Large intestine (tissue), 12 donors: ENCODE data around the gene GAGE12E. TPM values are rescaled to one million over a fixed set of nuclear protein-coding genes. Genes with fewer than 3 reads are reported as not detected.
"Not testable (repeated sequence)": the region's sequence is repeated elsewhere in the genome, so short reads cannot be mapped to it uniquely, and the experiment has no call there.

Source experiments
- DNase-seq, 2 donors: peaks; one replicate each; pipeline versions ENCODE4 v3.0.0 to v3.0.0-alpha.2; 2013
- H3K27ac ChIP-seq: one replicate; pipeline ENCODE4 v1.5.1; 2013; ENCODE audit warnings: low read length
- H3K27me3 ChIP-seq: 2 replicates; pipeline ENCODE4 v1.6.1; 2013; ENCODE audit warnings: low read length; ENCODE audit not compliant: control insufficient read depth, insufficient read depth
- H3K36me3 ChIP-seq: 2 replicates; pipeline ENCODE4 v1.6.1; 2013; ENCODE audit warnings: low read length; ENCODE audit not compliant: control insufficient read depth, insufficient read depth
- H3K4me1 ChIP-seq: one replicate; pipeline ENCODE4 v1.6.1; 2013; ENCODE audit warnings: low read length; ENCODE audit not compliant: control insufficient read depth, insufficient read depth
- H3K4me3 ChIP-seq: one replicate; pipeline ENCODE4 v1.5.1; 2013; ENCODE audit warnings: low read length
- H3K9me3 ChIP-seq: one replicate; pipeline ENCODE4 v1.6.1; 2013; ENCODE audit warnings: mild to moderate bottlenecking, low read depth, low read length, moderate library complexity; ENCODE audit not compliant: control insufficient read depth
- WGBS: methylation state at CpG from one replicate; pipeline ENCODE4 v1.1.5; 2013; ENCODE audit warnings: low lambda C conversion rate; ENCODE audit not compliant: insufficient coverage; 5-methylcytosine and 5-hydroxymethylcytosine counted together
- long read RNA-seq, 11 donors: transcript quantifications; one replicate each; lab custom pipeline, GENCODE V29; 2026
- polyA plus RNA-seq: library from polyadenylated mRNA; unstranded; fragments of 120-200 nt; gene quantifications from one replicate; pipeline ENCODE4 v1.2.1, GENCODE V29; 2013

Gene GAGE12E
- not detected for polyA plus RNA-seq
- long read RNA-seq, donor 1 = 0 reads
- long read RNA-seq, donor 2 = 0 reads
- long read RNA-seq, donor 3 = 0 reads
- long read RNA-seq, donor 4 = 0 reads
- long read RNA-seq, donor 5 = 0 reads
- long read RNA-seq, donor 6 = 0 reads
- long read RNA-seq, donor 7 = 0 reads
- long read RNA-seq, donor 8 = 0 reads
- long read RNA-seq, donor 9 = 0 reads
- long read RNA-seq, donor 10 = 0 reads
- long read RNA-seq, donor 11 = 0 reads

GRCh38 chrX:49550989-49551388 is at the start of gene GAGE12E:
Gene GAGE12E, plus strand, starts transcription at chrX:49551289. Its CDS starts 1,155 bp downstream, at chrX:49552444.
- not testable (repeated sequence) for H3K27me3 ChIP-seq, H3K9me3 ChIP-seq, DNase-seq, H3K36me3 ChIP-seq, H3K27ac ChIP-seq, H3K4me1 ChIP-seq, H3K4me3 ChIP-seq
- WGBS = no CpG with 5 or more reads among the region's 16 CpGs

DNA sequence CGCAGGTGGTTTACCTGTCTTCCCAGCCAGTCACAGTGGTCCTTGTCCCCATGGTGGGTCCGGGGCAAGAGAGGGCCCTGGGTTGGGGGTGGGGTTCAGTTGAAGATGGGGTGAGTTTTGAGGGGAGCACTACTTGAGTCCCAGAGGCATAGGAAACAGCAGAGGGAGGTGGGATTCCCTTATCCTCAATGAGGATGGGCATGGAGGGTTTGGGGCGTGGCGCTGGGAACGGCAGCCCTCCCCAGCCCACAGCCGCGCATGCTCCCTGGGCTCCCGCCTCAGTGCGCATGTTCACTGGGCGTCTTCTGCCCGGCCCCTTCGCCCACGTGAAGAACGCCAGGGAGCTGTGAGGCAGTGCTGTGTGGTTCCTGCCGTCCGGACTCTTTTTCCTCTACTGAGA is 19.2 kb upstream of the GAGE12E start, which contains the start of gene GAGE12C:
Gene GAGE12C, plus strand, starts transcription at position 301 of the 400 bp plus-strand sequence. CDS start 1,155 bp downstream, outside the sequence.
- H3K36me3 ChIP-seq, H3K4me1 ChIP-seq, H3K4me3 ChIP-seq, DNase-seq, H3K9me3 ChIP-seq, H3K27me3 ChIP-seq, H3K27ac ChIP-seq: not testable (repeated sequence)
- no CpG with 5 or more reads among the region's 16 CpGs for WGBS

DNA sequence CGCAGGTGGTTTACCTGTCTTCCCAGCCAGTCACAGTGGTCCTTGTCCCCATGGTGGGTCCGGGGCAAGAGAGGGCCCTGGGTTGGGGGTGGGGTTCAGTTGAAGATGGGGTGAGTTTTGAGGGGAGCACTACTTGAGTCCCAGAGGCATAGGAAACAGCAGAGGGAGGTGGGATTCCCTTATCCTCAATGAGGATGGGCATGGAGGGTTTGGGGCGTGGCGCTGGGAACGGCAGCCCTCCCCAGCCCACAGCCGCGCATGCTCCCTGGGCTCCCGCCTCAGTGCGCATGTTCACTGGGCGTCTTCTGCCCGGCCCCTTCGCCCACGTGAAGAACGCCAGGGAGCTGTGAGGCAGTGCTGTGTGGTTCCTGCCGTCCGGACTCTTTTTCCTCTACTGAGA is 9.7 kb upstream of the GAGE12E start, which contains the start of gene GAGE12D:
Gene GAGE12D, plus strand, starts transcription at position 301 of the 400 bp plus-strand sequence. CDS start 1,155 bp downstream, outside the sequence.
- not testable (repeated sequence) for H3K36me3 ChIP-seq, H3K9me3 ChIP-seq, H3K27me3 ChIP-seq, DNase-seq, H3K4me1 ChIP-seq, H3K27ac ChIP-seq, H3K4me3 ChIP-seq
- no CpG with 5 or more reads among the region's 16 CpGs for WGBS

- no CpG with 5 or more reads among the region's 16 CpGs for WGBS
- H3K4me1 ChIP-seq, DNase-seq, H3K4me3 ChIP-seq, H3K9me3 ChIP-seq, H3K27me3 ChIP-seq, H3K27ac ChIP-seq, H3K36me3 ChIP-seq: not testable (repeated sequence)
Observed at GRCh38 chrX:49560542-49560941, 9.5 kb downstream of the GAGE12E start, which contains the start of gene GAGE12F. Gene GAGE12F, plus strand, starts transcription at chrX:49560842. Its CDS starts 1,155 bp downstream, at chrX:49561997.

GRCh38 chrX:49568728-49569127 is 17.6 kb downstream of the GAGE12E start:
- not testable (repeated sequence) for H3K4me1 ChIP-seq, H3K36me3 ChIP-seq, H3K27ac ChIP-seq, H3K9me3 ChIP-seq, H3K4me3 ChIP-seq, DNase-seq, H3K27me3 ChIP-seq
- no CpG with 5 or more reads among the region's 11 CpGs for WGBS

DNA sequence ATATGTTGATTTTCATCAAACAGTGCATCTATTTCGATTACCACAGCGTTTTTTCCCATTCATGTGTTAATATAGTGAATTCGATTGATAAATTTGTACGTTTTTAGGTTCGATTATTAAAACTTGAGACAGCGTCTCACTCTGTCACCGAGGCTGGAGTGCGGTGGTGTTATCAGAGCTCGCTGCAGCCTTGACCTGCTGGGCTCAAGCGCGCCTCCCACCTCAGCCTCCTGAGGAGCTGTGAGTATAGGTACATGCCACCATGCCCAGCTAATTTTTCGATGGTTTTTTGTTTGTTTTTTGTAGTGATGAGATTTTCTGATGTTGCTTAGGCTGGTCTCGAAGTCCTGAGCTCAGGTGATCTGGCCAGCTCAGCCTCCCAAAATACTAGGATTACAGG is 18.1 kb downstream of the GAGE12E start:
- not testable (repeated sequence) for H3K36me3 ChIP-seq, DNase-seq, H3K4me3 ChIP-seq, H3K27me3 ChIP-seq, H3K4me1 ChIP-seq, H3K9me3 ChIP-seq, H3K27ac ChIP-seq
- no CpG with 5 or more reads among the region's 13 CpGs for WGBS

- H3K9me3 ChIP-seq, DNase-seq, H3K27me3 ChIP-seq, H3K4me1 ChIP-seq, H3K27ac ChIP-seq, H3K36me3 ChIP-seq, H3K4me3 ChIP-seq: not testable (repeated sequence)
- WGBS = no CpG with 5 or more reads among the region's 16 CpGs
Observed at GRCh38 chrX:49570100-49570499, 19.0 kb downstream of the GAGE12E start, which contains the start of gene GAGE12G. Gene GAGE12G, plus strand, starts transcription at chrX:49570400. Its CDS starts 1,155 bp downstream, at chrX:49571555.

DNA sequence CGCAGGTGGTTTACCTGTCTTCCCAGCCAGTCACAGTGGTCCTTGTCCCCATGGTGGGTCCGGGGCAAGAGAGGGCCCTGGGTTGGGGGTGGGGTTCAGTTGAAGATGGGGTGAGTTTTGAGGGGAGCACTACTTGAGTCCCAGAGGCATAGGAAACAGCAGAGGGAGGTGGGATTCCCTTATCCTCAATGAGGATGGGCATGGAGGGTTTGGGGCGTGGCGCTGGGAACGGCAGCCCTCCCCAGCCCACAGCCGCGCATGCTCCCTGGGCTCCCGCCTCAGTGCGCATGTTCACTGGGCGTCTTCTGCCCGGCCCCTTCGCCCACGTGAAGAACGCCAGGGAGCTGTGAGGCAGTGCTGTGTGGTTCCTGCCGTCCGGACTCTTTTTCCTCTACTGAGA is 28.6 kb downstream of the GAGE12E start, which contains the start of gene GAGE12H:
Gene GAGE12H, plus strand, starts transcription at position 301 of the 400 bp plus-strand sequence. CDS start 1,155 bp downstream, outside the sequence.
- H3K4me3 ChIP-seq, H3K4me1 ChIP-seq, H3K36me3 ChIP-seq, H3K9me3 ChIP-seq, DNase-seq, H3K27me3 ChIP-seq, H3K27ac ChIP-seq: not testable (repeated sequence)
- no CpG with 5 or more reads among the region's 16 CpGs for WGBS

DNA sequence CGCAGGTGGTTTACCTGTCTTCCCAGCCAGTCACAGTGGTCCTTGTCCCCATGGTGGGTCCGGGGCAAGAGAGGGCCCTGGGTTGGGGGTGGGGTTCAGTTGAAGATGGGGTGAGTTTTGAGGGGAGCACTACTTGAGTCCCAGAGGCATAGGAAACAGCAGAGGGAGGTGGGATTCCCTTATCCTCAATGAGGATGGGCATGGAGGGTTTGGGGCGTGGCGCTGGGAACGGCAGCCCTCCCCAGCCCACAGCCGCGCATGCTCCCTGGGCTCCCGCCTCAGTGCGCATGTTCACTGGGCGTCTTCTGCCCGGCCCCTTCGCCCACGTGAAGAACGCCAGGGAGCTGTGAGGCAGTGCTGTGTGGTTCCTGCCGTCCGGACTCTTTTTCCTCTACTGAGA is 38.1 kb downstream of the GAGE12E start, which contains the start of gene GAGE2A:
Gene GAGE2A, plus strand, starts transcription at position 301 of the 400 bp plus-strand sequence. CDS start 1,155 bp downstream, outside the sequence.
- not testable (repeated sequence) for DNase-seq, H3K27me3 ChIP-seq, H3K4me1 ChIP-seq, H3K9me3 ChIP-seq, H3K27ac ChIP-seq, H3K4me3 ChIP-seq, H3K36me3 ChIP-seq
- WGBS = no CpG with 5 or more reads among the region's 16 CpGs

GRCh38 chrX:49589769-49590478 is 38.8 kb downstream of the GAGE12E start:
- WGBS = no CpG with 5 or more reads among the region's 37 CpGs
- not testable (repeated sequence) for H3K27ac ChIP-seq, H3K4me1 ChIP-seq, H3K4me3 ChIP-seq, H3K36me3 ChIP-seq, DNase-seq, H3K27me3 ChIP-seq, H3K9me3 ChIP-seq
